Testis (tissue), 3 donors: ENCODE measurements around the gene MYLIP. TPM values are rescaled to one million over a fixed set of nuclear protein-coding genes. Genes with fewer than 3 reads are reported as not detected.

Experiments
- DNase-seq: peaks from one replicate; pipeline ENCODE4 v3.0.0-alpha.2; 2019
- H3K27ac ChIP-seq, 2 donors: fragments of 200-600 bp; sonication (generic); one replicate each; pipeline ENCODE4 v1.5.1; 2019
- H3K27me3 ChIP-seq: fragments of 200-600 bp; sonication (generic); one replicate; pipeline ENCODE4 v1.5.1; 2019
- H3K36me3 ChIP-seq: fragments of 200-600 bp; sonication (generic); one replicate; pipeline ENCODE4 v1.5.1; 2017; ENCODE audit warnings: low read depth; ENCODE audit errors: missing control alignments
- H3K4me1 ChIP-seq: fragments of 200-600 bp; sonication (generic); one replicate; pipeline ENCODE4 v1.5.1; 2019
- H3K4me3 ChIP-seq, 2 donors: fragments of 200-600 bp; sonication (generic); one replicate each; pipeline ENCODE4 v1.5.1; 2017 to 2019
- H3K9me3 ChIP-seq: fragments of 200-600 bp; sonication (generic); one replicate; pipeline ENCODE4 v1.5.1; 2017
- CTCF ChIP-seq, 3 experiments: fragments of 450-650 bp in 2 of 3; fragments of 200-600 bp in 1 of 3; sonication (generic) in 1 of 3; IDR thresholded peaks; one replicate each; pipeline ENCODE4 v1.5.1; 2016 to 2019; ENCODE audit warnings: antibody characterized with exemption in 3 of 3, mild to moderate bottlenecking in 2 of 3, moderate library complexity in 1 of 3
- POLR2A ChIP-seq: fragments of 450-650 bp; IDR thresholded peaks from one replicate; pipeline ENCODE4 v1.6.1; 2017; ENCODE audit warnings: antibody characterized with exemption, mild to moderate bottlenecking, moderate library complexity
- WGBS, 2 donors: methylation state at CpG; one replicate each; pipeline ENCODE4 v1.1.5; 2018; 5-methylcytosine and 5-hydroxymethylcytosine counted together
- intact Hi-C: fragments of 100-400 bp; cut with DNase I; formaldehyde crosslinking; loops from one replicate; pipeline ENCODE4 v1.15.1; 2023; ENCODE audit warnings: low total_unique reads
- polyA plus RNA-seq: library from polyadenylated mRNA; stranded (reverse); fragments of 350-450 nt; fragmentation: Illumina TruSeq; extraction: RNeasy Lipid Tissue Mini Kit (QIAGEN cat#74804); gene quantifications from one replicate; pipeline ENCODE4 v1.2.3, GENCODE V29; 2014; ENCODE audit warnings: low read depth, low replicate concordance; ENCODE audit not compliant: insufficient read depth
- total RNA-seq, 2 donors: library from RNA; depleted of rRNA; stranded (reverse); fragments of >200 nt; gene quantifications; one replicate each; pipeline ENCODE4 v1.2.3, GENCODE V29; 2016

MYLIP gene
- total and polyA plus RNA-seq, 3 donors from 2014 or later = 39.1 to 48.1 (median 45.0) TPM

GRCh38 chr6:16139556-16139955, 10.7 kb downstream of the MYLIP start:
- no peak for TF ChIP-seq POLR2A
- no peak for TF ChIP-seq CTCF (IDR thresholded peaks at IDR 0.05)
- H3K27ac ChIP-seq = no peak overlapping the region
- DNase-seq = no peak
- peaks cover 34% of the 10 kb centered on the region for H3K4me1 ChIP-seq
- WGBS, 2 donors = 61 to 73% methylated on average over 2 of the region's 2 CpGs
- no peak overlapping the region for H3K4me3 ChIP-seq
- intact Hi-C loops = no loop called here
- no peaks in the 10 kb centered on the region for H3K9me3 ChIP-seq
- no peaks in the 10 kb centered on the region for H3K27me3 ChIP-seq
- H3K36me3 ChIP-seq = no peaks in the 10 kb centered on the region

- intact Hi-C loops = no loop called here
- Histone ChIP-seq H3K4me1 (peaks cover 26% of the 10 kb centered on the region), H3K27ac (no peak overlapping the region), H3K9me3 (no peaks in the 10 kb centered on the region), H3K36me3 (no peaks in the 10 kb centered on the region), H3K4me3 (no peak overlapping the region), H3K27me3 (no peaks in the 10 kb centered on the region)
- 80% methylated on average over 7 of the region's 7 CpGs for WGBS, 2 donors
- no peak for DNase-seq
- no peak for TF ChIP-seq POLR2A
- TF ChIP-seq CTCF (IDR thresholded peaks at IDR 0.05) = no peak
These were observed 11.7 kb downstream of the MYLIP start for GRCh38 chr6:16140607-16141006.

GRCh38 chr6:16141514-16141913, 12.6 kb downstream of the MYLIP start:
- no peak overlapping the region for H3K27ac ChIP-seq

GRCh38 chr6:16145038-16145437, 16.2 kb downstream of the MYLIP start:
- intact Hi-C loops = no loop called here
- H3K27ac ChIP-seq = no peak overlapping the region
- no peaks in the 10 kb centered on the region for H3K36me3 ChIP-seq
- TF ChIP-seq CTCF (IDR thresholded peaks at IDR 0.05) = no peak
- no peak for TF ChIP-seq POLR2A
- H3K4me3 ChIP-seq = no peak overlapping the region
- no peaks in the 10 kb centered on the region for H3K27me3 ChIP-seq
- H3K9me3 ChIP-seq = no peaks in the 10 kb centered on the region
- no peak for DNase-seq
- no peaks in the 10 kb centered on the region for H3K4me1 ChIP-seq
- 88 to 92% methylated on average over 7 to 12 of the region's 13 CpGs for WGBS, 2 donors

More at GRCh38 chr6:16141514-16141913, 12.6 kb downstream of the MYLIP start:
- Histone ChIP-seq H3K4me1 (peaks cover 20% of the 10 kb centered on the region), H3K9me3 (no peaks in the 10 kb centered on the region), H3K27me3 (no peaks in the 10 kb centered on the region), H3K4me3 (no peak overlapping the region), H3K36me3 (no peaks in the 10 kb centered on the region)
- intact Hi-C loops = no loop called here
- no peak for TF ChIP-seq CTCF (IDR thresholded peaks at IDR 0.05)
- TF ChIP-seq POLR2A = no peak
- no peak for DNase-seq

GRCh38 chr6:16146028-16146427, 17.1 kb downstream of the MYLIP start:
- no peaks in the 10 kb centered on the region for H3K27me3 ChIP-seq
- intact Hi-C loops = no loop called here
- no peak for DNase-seq
- H3K4me1 ChIP-seq = no peaks in the 10 kb centered on the region
- no peaks in the 10 kb centered on the region for H3K9me3 ChIP-seq
- no peak overlapping the region for H3K27ac ChIP-seq
- H3K36me3 ChIP-seq = no peaks in the 10 kb centered on the region
- 81 to 82% methylated on average over 4 of the region's 4 CpGs for WGBS, 2 donors
- H3K4me3 ChIP-seq = no peak overlapping the region
- no peak for TF ChIP-seq CTCF (IDR thresholded peaks at IDR 0.05)
- TF ChIP-seq POLR2A = no peak
